WTC11 (cell line): ENCODE results near the gene DHCR7. TPM values are rescaled to one million over a fixed set of nuclear protein-coding genes. Genes with fewer than 3 reads are reported as not detected.
A peak's percentile ranks its signal among the peaks of the same experiment; 100 is the strongest.

ENCODE experiments used
- ATAC-seq: fragments of 200-7000 bp; cut with Tn5 transposase; 2 replicates; pipeline ENCODE4 v1.10.0; 2021; ENCODE audit warnings: mild to moderate bottlenecking, moderate library complexity
- CTCF ChIA-PET: fragments of 300-600 bp; sonication (Branson Sonifier 250); formaldehyde crosslinking; loops from one replicate; lab custom pipeline; 2021; ENCODE audit warnings: antibody characterized with exemption; lab: Charles Lee
- POLR2A ChIA-PET: fragments of 350-600 bp; sonication (Branson Sonifier 250); formaldehyde crosslinking; loops from one replicate; lab custom pipeline; 2021; ENCODE audit warnings: antibody characterized with exemption; lab: Charles Lee
- DNase-seq: peaks from one replicate; pipeline ENCODE4 v3.0.0; 2021; ENCODE audit warnings: low spot score
- H3K27ac Mint-ChIP-seq: 2 replicates; pipeline ENCODE4 v1.8.0; 2021; ENCODE audit warnings: mixed read lengths
- H3K27me3 Mint-ChIP-seq: 2 replicates; pipeline ENCODE4 v1.8.0; 2021; ENCODE audit warnings: low read depth, mild to moderate bottlenecking, moderate library complexity, mixed read lengths
- H3K36me3 Mint-ChIP-seq: 2 replicates; pipeline ENCODE4 v1.8.0; 2021; ENCODE audit warnings: mixed read lengths
- H3K4me1 Mint-ChIP-seq: 2 replicates; pipeline ENCODE4 v1.8.0; 2022; ENCODE audit warnings: mixed read lengths
- H3K4me3 Mint-ChIP-seq: 2 replicates; pipeline ENCODE4 v1.8.0; 2021; ENCODE audit warnings: mild to moderate bottlenecking, moderate library complexity, mixed read lengths
- H3K9me3 Mint-ChIP-seq: 2 replicates; pipeline ENCODE4 v1.8.0; 2021; ENCODE audit warnings: mixed read lengths
- ELF4 ChIP-seq: sonication (generic); formaldehyde crosslinking; IDR thresholded peaks from 2 replicates; pipeline ENCODE4 v1.8.1; 2022; ENCODE audit warnings: low read depth, mild to moderate bottlenecking, moderate library complexity, missing genetic modification reagents
- GTF2I ChIP-seq: fragments of 250-450 bp; sonication (Bioruptor Pico); conservative IDR thresholded peaks from 2 replicates; pipeline ENCODE4 v1.4.0; 2021; ENCODE audit warnings: mild to moderate bottlenecking
- NFE2L1 ChIP-seq: sonication (generic); formaldehyde crosslinking; IDR thresholded peaks from 2 replicates; pipeline ENCODE4 v1.8.1; 2023; ENCODE audit warnings: missing genetic modification reagents
- NR2C2 ChIP-seq: sonication (generic); formaldehyde crosslinking; IDR thresholded peaks from 2 replicates; pipeline ENCODE4 v1.8.0; 2022; ENCODE audit warnings: mild to moderate bottlenecking, missing genetic modification reagents
- PRRX2 ChIP-seq: fragments of 250-450 bp; sonication (Bioruptor Pico); IDR thresholded peaks from 2 replicates; pipeline ENCODE4 v1.8.0; 2021; ENCODE audit warnings: mild to moderate bottlenecking
- USF1 ChIP-seq: sonication (generic); formaldehyde crosslinking; IDR thresholded peaks from 2 replicates; pipeline ENCODE4 v1.8.0; 2022; ENCODE audit warnings: mild to moderate bottlenecking, missing genetic modification reagents
- ZNF263 ChIP-seq: sonication (generic); formaldehyde crosslinking; IDR thresholded peaks from 2 replicates; pipeline ENCODE4 v1.8.1; 2022; ENCODE audit warnings: low read depth, mild to moderate bottlenecking, moderate library complexity, missing genetic modification reagents
- ZNF416 ChIP-seq: fragments of 250-450 bp; sonication (Bioruptor Pico); IDR thresholded peaks from 2 replicates; pipeline ENCODE4 v1.9.0; 2021; ENCODE audit warnings: mild to moderate bottlenecking, inconsistent platforms
- ZNF512 ChIP-seq: sonication (generic); formaldehyde crosslinking; IDR thresholded peaks from 2 replicates; pipeline ENCODE4 v1.8.1; 2022; ENCODE audit warnings: missing genetic modification reagents, borderline replicate concordance
- total RNA-seq: library from RNA; stranded (reverse); gene quantifications from 3 replicates; pipeline ENCODE4 v1.2.3, GENCODE V29; 2021
- TF ChIP-seq, protein P1 (sequence below): sonication (generic); formaldehyde crosslinking; IDR thresholded peaks from 2 replicates; pipeline ENCODE4 v1.8.0; 2023; ENCODE audit warnings: missing genetic modification reagents, mild to moderate bottlenecking, borderline replicate concordance
- TF ChIP-seq, protein P2 (sequence below): sonication (generic); formaldehyde crosslinking; conservative IDR thresholded peaks from 2 replicates; pipeline ENCODE4 v1.8.1; 2023; ENCODE audit warnings: mild to moderate bottlenecking, low read depth, missing genetic modification reagents, moderate library complexity
- TF ChIP-seq, protein P3 (sequence below): fragments of 200-600 bp; IDR thresholded peaks from 2 replicates; pipeline ENCODE4 v1.8.0; 2022; ENCODE audit warnings: antibody characterized with exemption
- TF ChIP-seq, protein P4 (sequence below): sonication (generic); formaldehyde crosslinking; IDR thresholded peaks from 2 replicates; pipeline ENCODE4 v1.8.1; 2023; ENCODE audit warnings: mild to moderate bottlenecking, missing genetic modification reagents, moderate library complexity
- TF ChIP-seq, protein P5 (sequence below): sonication (generic); formaldehyde crosslinking; IDR thresholded peaks from 2 replicates; pipeline ENCODE4 v1.8.1; 2023; ENCODE audit warnings: mild to moderate bottlenecking, missing genetic modification reagents, moderate library complexity

Gene DHCR7
- total RNA-seq, 1 experiment from 2014 or later = 104 TPM

GRCh38 chr11:71421392-71421950, 26.7 kb downstream of the DHCR7 start (continued):
- TF ChIP-seq, protein P1, sequence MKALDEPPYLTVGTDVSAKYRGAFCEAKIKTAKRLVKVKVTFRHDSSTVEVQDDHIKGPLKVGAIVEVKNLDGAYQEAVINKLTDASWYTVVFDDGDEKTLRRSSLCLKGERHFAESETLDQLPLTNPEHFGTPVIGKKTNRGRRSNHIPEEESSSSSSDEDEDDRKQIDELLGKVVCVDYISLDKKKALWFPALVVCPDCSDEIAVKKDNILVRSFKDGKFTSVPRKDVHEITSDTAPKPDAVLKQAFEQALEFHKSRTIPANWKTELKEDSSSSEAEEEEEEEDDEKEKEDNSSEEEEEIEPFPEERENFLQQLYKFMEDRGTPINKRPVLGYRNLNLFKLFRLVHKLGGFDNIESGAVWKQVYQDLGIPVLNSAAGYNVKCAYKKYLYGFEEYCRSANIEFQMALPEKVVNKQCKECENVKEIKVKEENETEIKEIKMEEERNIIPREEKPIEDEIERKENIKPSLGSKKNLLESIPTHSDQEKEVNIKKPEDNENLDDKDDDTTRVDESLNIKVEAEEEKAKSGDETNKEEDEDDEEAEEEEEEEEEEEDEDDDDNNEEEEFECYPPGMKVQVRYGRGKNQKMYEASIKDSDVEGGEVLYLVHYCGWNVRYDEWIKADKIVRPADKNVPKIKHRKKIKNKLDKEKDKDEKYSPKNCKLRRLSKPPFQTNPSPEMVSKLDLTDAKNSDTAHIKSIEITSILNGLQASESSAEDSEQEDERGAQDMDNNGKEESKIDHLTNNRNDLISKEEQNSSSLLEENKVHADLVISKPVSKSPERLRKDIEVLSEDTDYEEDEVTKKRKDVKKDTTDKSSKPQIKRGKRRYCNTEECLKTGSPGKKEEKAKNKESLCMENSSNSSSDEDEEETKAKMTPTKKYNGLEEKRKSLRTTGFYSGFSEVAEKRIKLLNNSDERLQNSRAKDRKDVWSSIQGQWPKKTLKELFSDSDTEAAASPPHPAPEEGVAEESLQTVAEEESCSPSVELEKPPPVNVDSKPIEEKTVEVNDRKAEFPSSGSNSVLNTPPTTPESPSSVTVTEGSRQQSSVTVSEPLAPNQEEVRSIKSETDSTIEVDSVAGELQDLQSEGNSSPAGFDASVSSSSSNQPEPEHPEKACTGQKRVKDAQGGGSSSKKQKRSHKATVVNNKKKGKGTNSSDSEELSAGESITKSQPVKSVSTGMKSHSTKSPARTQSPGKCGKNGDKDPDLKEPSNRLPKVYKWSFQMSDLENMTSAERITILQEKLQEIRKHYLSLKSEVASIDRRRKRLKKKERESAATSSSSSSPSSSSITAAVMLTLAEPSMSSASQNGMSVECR (CRISPR knock-in tag) = no peak
- TF ChIP-seq USF1 = no peak
- TF ChIP-seq ELF4 (CRISPR knock-in tag) = no peak
- TF ChIP-seq, all 79 proteins: peak for 0

DNA sequence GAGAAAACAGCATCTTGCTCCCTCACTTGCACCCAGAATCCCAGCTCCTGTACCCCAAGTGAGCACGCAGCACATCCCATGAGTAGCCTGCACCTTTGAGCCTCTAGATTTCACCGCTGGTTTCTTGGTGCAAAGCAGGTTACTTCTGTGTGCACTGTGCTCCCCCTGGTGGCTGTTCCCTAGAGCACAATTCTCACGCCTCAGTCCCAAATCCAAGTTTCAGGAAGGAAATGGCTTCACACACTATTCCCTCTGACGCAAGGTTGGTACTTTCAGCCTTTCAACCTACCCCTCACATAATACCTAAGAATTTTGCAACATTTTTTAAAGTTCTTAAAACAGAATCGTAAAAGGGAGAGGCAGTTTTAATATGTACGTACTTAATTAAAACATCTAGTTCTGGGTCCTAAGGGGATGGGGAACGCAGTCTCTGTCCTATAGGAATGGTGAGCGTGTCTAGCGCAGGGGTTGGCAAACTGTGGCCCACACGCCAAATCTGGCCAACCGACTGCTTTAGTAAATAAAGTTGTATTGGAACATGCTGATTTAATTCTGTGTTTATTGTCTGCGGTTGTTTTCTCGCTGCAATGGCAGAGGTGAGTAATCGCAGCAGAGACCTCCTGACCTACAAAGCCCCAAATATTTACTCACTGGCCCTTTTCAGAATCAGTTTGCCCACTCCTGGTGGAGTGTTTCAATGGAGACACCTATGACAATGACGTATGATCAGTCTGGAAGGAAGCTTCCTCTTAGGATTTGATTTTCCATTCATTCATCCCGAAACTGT, 27.5 kb downstream of the DHCR7 start:
- Mint-ChIP-seq H3K9me3 (no peaks in the 10 kb centered on the region), H3K27me3 (peaks cover 3% of the 10 kb centered on the region; the same call in 1 of the 2 replicates), H3K4me1 (no peaks in the 10 kb centered on the region), H3K36me3 (no peaks in the 10 kb centered on the region), H3K27ac (no peak overlapping the region), H3K4me3 (no peak overlapping the region)
- ATAC-seq (peak; percentile 83), DNase-seq (peak; percentile 74)
- TF ChIP-seq, protein P2, sequence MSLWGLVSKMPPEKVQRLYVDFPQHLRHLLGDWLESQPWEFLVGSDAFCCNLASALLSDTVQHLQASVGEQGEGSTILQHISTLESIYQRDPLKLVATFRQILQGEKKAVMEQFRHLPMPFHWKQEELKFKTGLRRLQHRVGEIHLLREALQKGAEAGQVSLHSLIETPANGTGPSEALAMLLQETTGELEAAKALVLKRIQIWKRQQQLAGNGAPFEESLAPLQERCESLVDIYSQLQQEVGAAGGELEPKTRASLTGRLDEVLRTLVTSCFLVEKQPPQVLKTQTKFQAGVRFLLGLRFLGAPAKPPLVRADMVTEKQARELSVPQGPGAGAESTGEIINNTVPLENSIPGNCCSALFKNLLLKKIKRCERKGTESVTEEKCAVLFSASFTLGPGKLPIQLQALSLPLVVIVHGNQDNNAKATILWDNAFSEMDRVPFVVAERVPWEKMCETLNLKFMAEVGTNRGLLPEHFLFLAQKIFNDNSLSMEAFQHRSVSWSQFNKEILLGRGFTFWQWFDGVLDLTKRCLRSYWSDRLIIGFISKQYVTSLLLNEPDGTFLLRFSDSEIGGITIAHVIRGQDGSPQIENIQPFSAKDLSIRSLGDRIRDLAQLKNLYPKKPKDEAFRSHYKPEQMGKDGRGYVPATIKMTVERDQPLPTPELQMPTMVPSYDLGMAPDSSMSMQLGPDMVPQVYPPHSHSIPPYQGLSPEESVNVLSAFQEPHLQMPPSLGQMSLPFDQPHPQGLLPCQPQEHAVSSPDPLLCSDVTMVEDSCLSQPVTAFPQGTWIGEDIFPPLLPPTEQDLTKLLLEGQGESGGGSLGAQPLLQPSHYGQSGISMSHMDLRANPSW = no peak
- TF ChIP-seq, protein P3, sequence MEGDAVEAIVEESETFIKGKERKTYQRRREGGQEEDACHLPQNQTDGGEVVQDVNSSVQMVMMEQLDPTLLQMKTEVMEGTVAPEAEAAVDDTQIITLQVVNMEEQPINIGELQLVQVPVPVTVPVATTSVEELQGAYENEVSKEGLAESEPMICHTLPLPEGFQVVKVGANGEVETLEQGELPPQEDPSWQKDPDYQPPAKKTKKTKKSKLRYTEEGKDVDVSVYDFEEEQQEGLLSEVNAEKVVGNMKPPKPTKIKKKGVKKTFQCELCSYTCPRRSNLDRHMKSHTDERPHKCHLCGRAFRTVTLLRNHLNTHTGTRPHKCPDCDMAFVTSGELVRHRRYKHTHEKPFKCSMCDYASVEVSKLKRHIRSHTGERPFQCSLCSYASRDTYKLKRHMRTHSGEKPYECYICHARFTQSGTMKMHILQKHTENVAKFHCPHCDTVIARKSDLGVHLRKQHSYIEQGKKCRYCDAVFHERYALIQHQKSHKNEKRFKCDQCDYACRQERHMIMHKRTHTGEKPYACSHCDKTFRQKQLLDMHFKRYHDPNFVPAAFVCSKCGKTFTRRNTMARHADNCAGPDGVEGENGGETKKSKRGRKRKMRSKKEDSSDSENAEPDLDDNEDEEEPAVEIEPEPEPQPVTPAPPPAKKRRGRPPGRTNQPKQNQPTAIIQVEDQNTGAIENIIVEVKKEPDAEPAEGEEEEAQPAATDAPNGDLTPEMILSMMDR = peak; percentile 89
- ChIA-PET POLR2A (no interaction called here), CTCF (interaction anchor here (0.5 to 2.8 kb wide), 18 partner anchors 9 to 677 kb away, joined by 3 to 31 read pairs (median 3); partner anchors contain the start of genes NADSYN1 and SHANK2)

DNA sequence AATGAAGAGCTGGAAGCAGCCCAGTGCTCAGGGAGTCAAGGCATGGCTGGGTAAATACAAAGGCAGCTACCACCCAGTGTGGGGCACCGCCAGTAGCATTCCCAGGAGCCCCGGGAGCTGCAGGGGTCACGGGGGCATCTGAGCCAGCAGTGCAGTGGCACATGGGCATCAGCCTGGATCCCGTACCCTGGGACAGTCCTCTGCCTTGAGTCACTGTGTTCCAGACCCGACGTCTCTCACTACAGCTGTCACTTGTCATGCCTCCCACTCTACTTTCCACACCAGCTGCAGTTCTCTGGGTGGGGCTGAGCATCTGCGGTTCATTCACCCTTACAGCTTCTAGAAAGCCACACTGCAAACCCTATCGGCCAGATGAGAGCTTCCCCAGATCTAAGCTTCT, 29.6 kb downstream of the DHCR7 start:
- Mint-ChIP-seq H3K9me3 (peaks cover 7% of the 10 kb centered on the region; the same call in 1 of the 2 replicates), H3K27ac (no peak overlapping the region), H3K4me3 (no peak overlapping the region), H3K4me1 (no peaks in the 10 kb centered on the region), H3K27me3 (peaks cover 6% of the 10 kb centered on the region), H3K36me3 (no peaks in the 10 kb centered on the region)
- DNase-seq (no peak), ATAC-seq (no peak)
- ChIA-PET POLR2A (no interaction called here), CTCF (interaction anchor here (0.9 to 2.8 kb wide), 5 partner anchors 12 to 622 kb away, joined by 3 to 31 read pairs (median 20); no protein-coding TSS in a partner anchor)
- TF ChIP-seq ZNF416 (CRISPR knock-in tag) (no peak), PRRX2 (CRISPR knock-in tag) (no peak), GTF2I (CRISPR knock-in tag) (no peak), ZNF512 (CRISPR knock-in tag) (no peak), ZNF263 (CRISPR knock-in tag) (no peak), NFE2L1 (CRISPR knock-in tag) (no peak), NR2C2 (no peak)
- TF ChIP-seq, protein P4, sequence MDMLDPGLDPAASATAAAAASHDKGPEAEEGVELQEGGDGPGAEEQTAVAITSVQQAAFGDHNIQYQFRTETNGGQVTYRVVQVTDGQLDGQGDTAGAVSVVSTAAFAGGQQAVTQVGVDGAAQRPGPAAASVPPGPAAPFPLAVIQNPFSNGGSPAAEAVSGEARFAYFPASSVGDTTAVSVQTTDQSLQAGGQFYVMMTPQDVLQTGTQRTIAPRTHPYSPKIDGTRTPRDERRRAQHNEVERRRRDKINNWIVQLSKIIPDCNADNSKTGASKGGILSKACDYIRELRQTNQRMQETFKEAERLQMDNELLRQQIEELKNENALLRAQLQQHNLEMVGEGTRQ (CRISPR knock-in tag) = no peak
- TF ChIP-seq, protein P5, sequence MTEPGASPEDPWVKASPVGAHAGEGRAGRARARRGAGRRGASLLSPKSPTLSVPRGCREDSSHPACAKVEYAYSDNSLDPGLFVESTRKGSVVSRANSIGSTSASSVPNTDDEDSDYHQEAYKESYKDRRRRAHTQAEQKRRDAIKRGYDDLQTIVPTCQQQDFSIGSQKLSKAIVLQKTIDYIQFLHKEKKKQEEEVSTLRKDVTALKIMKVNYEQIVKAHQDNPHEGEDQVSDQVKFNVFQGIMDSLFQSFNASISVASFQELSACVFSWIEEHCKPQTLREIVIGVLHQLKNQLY (CRISPR knock-in tag) = no peak
- TF ChIP-seq, protein P2 = no peak
